OCI-LY1 (cell line): ENCODE measurements around the gene FGF9.
A peak's percentile ranks its signal among the peaks of the same experiment; 100 is the strongest.

Experiments used
- H2AFZ ChIP-seq: fragments of 200-600 bp; sonication (generic), shearing (Covaris generic); 2 replicates; pipeline ENCODE4 v1.6.0; 2014; ENCODE audit warnings: antibody characterized with exemption, mild to moderate bottlenecking, low read length
- H3F3A ChIP-seq: fragments of 200-600 bp; sonication (generic), shearing (Covaris generic); 2 replicates; pipeline ENCODE4 v1.6.0; 2014; ENCODE audit warnings: mild to moderate bottlenecking, antibody characterized with exemption, low read length, moderate library complexity; ENCODE audit not compliant: insufficient read depth
- H3K27ac ChIP-seq: fragments of 200-600 bp; sonication (generic); 2 replicates; pipeline ENCODE4 v1.5.1; 2014; ENCODE audit warnings: low read length, mixed run types, mild to moderate bottlenecking, low read depth; ENCODE audit not compliant: poor library complexity, severe bottlenecking
- H3K27me3 ChIP-seq: fragments of 200-600 bp; sonication (generic); 2 replicates; pipeline ENCODE4 v1.6.0; 2014; ENCODE audit warnings: antibody characterized with exemption, mild to moderate bottlenecking, low read length, moderate library complexity; ENCODE audit not compliant: insufficient read depth
- H3K36me3 ChIP-seq: fragments of 200-600 bp; sonication (generic); 2 replicates; pipeline ENCODE4 v1.6.1; 2014; ENCODE audit warnings: mild to moderate bottlenecking, antibody characterized with exemption, low read length, moderate library complexity, mixed read lengths; ENCODE audit not compliant: insufficient read depth
- H3K4me1 ChIP-seq: fragments of 200-600 bp; sonication (generic); 2 replicates; pipeline ENCODE4 v1.5.1; 2014; ENCODE audit warnings: mild to moderate bottlenecking, low read length, moderate library complexity; ENCODE audit not compliant: insufficient read depth, severe bottlenecking
- H3K4me2 ChIP-seq: fragments of 200-600 bp; sonication (generic), shearing (Covaris generic); 2 replicates; pipeline ENCODE4 v1.6.1; 2014; ENCODE audit warnings: low read length
- H3K4me3 ChIP-seq: fragments of 200-600 bp; sonication (generic); 2 replicates; pipeline ENCODE4 v1.5.1; 2014; ENCODE audit warnings: low read length, low read depth, mild to moderate bottlenecking, mixed read lengths; ENCODE audit not compliant: poor library complexity, severe bottlenecking
- H3K79me2 ChIP-seq: fragments of 200-600 bp; shearing (Covaris generic); 2 replicates; pipeline ENCODE4 v1.6.1; 2016; ENCODE audit warnings: mixed run types, low read length, mixed read lengths; ENCODE audit not compliant: insufficient read depth
- H3K9ac ChIP-seq: fragments of 200-600 bp; sonication (generic), shearing (Covaris generic); 2 replicates; pipeline ENCODE4 v1.6.1; 2014; ENCODE audit warnings: mild to moderate bottlenecking, low read length, mixed read lengths
- H3K9me2 ChIP-seq: fragments of 200-600 bp; sonication (generic), shearing (Covaris generic); 2 replicates; pipeline ENCODE4 v1.6.1; 2014; ENCODE audit warnings: low read depth, mild to moderate bottlenecking, low read length, mixed read lengths
- H3K9me3 ChIP-seq: fragments of 200-600 bp; shearing (Covaris generic); 2 replicates; pipeline ENCODE4 v1.6.1; 2014; ENCODE audit warnings: low read length, mixed read lengths
- H4K20me1 ChIP-seq: fragments of 200-600 bp; sonication (generic), shearing (Covaris generic); 2 replicates; pipeline ENCODE4 v1.6.0; 2016; ENCODE audit warnings: mild to moderate bottlenecking, low read length; ENCODE audit not compliant: insufficient read depth
- EZH2 ChIP-seq: fragments of 200-600 bp; sonication (generic), shearing (Covaris generic); IDR thresholded peaks from 2 replicates; pipeline ENCODE4 v1.8.0; 2017; ENCODE audit warnings: borderline replicate concordance, mixed run types, mild to moderate bottlenecking, antibody characterized with exemption, low read length, moderate library complexity, mixed read lengths
- TF ChIP-seq, protein P1 (sequence below): fragments of 200-600 bp; sonication (generic), shearing (Covaris generic); IDR thresholded peaks from 2 replicates; pipeline ENCODE4 v1.5.1; 2017; ENCODE audit warnings: mild to moderate bottlenecking, antibody characterized with exemption, low read length, moderate library complexity, mixed read lengths

The FGF9 gene

DNA sequence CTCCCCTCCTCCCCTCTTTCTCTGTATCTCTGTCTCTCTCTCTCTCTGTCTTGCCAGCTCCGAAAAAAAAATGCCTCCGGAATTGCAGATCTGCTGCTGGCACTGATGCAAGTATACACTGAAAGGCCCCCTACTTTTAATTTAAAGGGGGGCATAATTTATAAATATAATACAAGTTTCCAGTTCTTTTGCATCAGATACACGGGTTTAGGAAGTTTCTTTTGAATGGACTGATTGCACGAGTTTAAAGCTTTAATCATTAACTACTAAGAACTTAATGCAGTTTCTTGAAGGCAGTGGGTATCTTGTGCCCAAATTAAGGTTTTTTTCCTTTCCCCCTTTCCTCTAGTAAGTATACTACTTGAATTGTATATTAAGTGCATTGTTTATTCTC lies 1.4 kb downstream of the FGF9 start:
- Histone ChIP-seq H2AFZ (no peak overlapping the region), H3K9ac (no peak overlapping the region), H3K4me2 (no peak overlapping the region), H3K9me2 (no peaks in the 10 kb centered on the region), H4K20me1 (no peaks in the 10 kb centered on the region), H3K4me3 (no peak overlapping the region), H3K79me2 (no peaks in the 10 kb centered on the region), H3K36me3 (no peaks in the 10 kb centered on the region), H3K4me1 (peaks cover 43% of the 10 kb centered on the region), H3K9me3 (no peaks in the 10 kb centered on the region), H3K27me3 (peaks cover 8% of the 10 kb centered on the region; the same call in 1 of the 2 replicates), H3K27ac (no peak overlapping the region), H3F3A (no peaks in the 10 kb centered on the region)
- TF ChIP-seq EZH2: no peak
- TF ChIP-seq, protein P1, sequence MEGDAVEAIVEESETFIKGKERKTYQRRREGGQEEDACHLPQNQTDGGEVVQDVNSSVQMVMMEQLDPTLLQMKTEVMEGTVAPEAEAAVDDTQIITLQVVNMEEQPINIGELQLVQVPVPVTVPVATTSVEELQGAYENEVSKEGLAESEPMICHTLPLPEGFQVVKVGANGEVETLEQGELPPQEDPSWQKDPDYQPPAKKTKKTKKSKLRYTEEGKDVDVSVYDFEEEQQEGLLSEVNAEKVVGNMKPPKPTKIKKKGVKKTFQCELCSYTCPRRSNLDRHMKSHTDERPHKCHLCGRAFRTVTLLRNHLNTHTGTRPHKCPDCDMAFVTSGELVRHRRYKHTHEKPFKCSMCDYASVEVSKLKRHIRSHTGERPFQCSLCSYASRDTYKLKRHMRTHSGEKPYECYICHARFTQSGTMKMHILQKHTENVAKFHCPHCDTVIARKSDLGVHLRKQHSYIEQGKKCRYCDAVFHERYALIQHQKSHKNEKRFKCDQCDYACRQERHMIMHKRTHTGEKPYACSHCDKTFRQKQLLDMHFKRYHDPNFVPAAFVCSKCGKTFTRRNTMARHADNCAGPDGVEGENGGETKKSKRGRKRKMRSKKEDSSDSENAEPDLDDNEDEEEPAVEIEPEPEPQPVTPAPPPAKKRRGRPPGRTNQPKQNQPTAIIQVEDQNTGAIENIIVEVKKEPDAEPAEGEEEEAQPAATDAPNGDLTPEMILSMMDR: no peak

GRCh38 chr13:21672796-21673538 lies 2.1 kb downstream of the FGF9 start:
- Histone ChIP-seq H3K4me1 (peaks cover 43% of the 10 kb centered on the region), H3K36me3 (no peaks in the 10 kb centered on the region), H3K27ac (no peak overlapping the region), H3K4me2 (peak overlapping the region; percentile 98), H3K9me2 (no peaks in the 10 kb centered on the region), H3F3A (no peaks in the 10 kb centered on the region), H3K79me2 (no peaks in the 10 kb centered on the region), H3K9me3 (no peaks in the 10 kb centered on the region), H2AFZ (no peak overlapping the region), H3K9ac (peak overlapping the region; percentile 1; the same call in 1 of the 2 replicates), H4K20me1 (no peaks in the 10 kb centered on the region), H3K4me3 (peak overlapping the region; percentile 64), H3K27me3 (peaks cover 8% of the 10 kb centered on the region; the same call in 1 of the 2 replicates)
- TF ChIP-seq EZH2: no peak
- TF ChIP-seq, protein P1: no peak

- Histone ChIP-seq H3K4me2 (peak overlapping the region; percentile 98), H3K9ac (peak overlapping the region; percentile 1; the same call in 1 of the 2 replicates), H3K4me3 (peak overlapping the region; percentile 64)
Observed at GRCh38 chr13:21673539-21673788, 2.6 kb downstream of the FGF9 start.

More at GRCh38 chr13:21673539-21673788, 2.6 kb downstream of the FGF9 start:
- peaks cover 8% of the 10 kb centered on the region; the same call in 1 of the 2 replicates for H3K27me3 ChIP-seq
- no peak overlapping the region for H3K27ac ChIP-seq
- H3F3A ChIP-seq: no peaks in the 10 kb centered on the region
- H3K9me3 ChIP-seq: no peaks in the 10 kb centered on the region
- H3K4me1 ChIP-seq: peaks cover 43% of the 10 kb centered on the region
- H2AFZ ChIP-seq: no peak overlapping the region
- H4K20me1 ChIP-seq: no peaks in the 10 kb centered on the region
- no peaks in the 10 kb centered on the region for H3K79me2 ChIP-seq
- no peaks in the 10 kb centered on the region for H3K36me3 ChIP-seq
- H3K9me2 ChIP-seq: no peaks in the 10 kb centered on the region
- no peak for TF ChIP-seq EZH2
- TF ChIP-seq, protein P1: no peak
